K562 (cell line): Measurements from ENCODE around the gene SERPINB2. TPM values are rescaled to one million over a fixed set of nuclear protein-coding genes. Genes with fewer than 3 reads are reported as not detected.

ENCODE experiments used
- ATAC-seq: fragments of 200-7000 bp; cut with Tn5 transposase; 3 replicates; pipeline ENCODE4 v1.9.1; 2020; ENCODE audit warnings: moderate library complexity
- BruUV-seq: library from RNA; stranded (reverse); fragments of 400-500 nt; replicated peaks from 2 replicates; lab custom pipeline; 2021; lab: Mats Ljungman, UMichigan
- CTCF ChIA-PET: fragments of 300-600 bp; formaldehyde crosslinking; extraction: SDS; loops from one replicate; lab custom pipeline; 2021; ENCODE audit warnings: low intra/inter-chr PET ratio; lab: Yijun Ruan, JAX
- POLR2A ChIA-PET: fragments of 300-600, 350-650 bp; sonication (Branson Sonifier 250); formaldehyde crosslinking; extraction: SDS; loops from one replicate; lab custom pipeline; 2021; ENCODE audit warnings: antibody characterized with exemption, inconsistent platforms; lab: Yijun Ruan, JAX
- DNase-seq, 4 experiments: peaks; one replicate each; pipeline versions ENCODE4 v3.0.0 to v3.0.0-alpha.2; 2011 to 2018; ENCODE audit warnings: low spot score in 3 of 4, mixed read lengths in 3 of 4; ENCODE audit errors: extremely low read depth in 1 of 4
- FAIRE-seq: peaks from 2 replicates; lab custom pipeline; 2011; peaks lifted over from hg19 to GRCh38; lab: Jason Lieb, UNC
- H2AFZ ChIP-seq: 2 replicates; pipeline ENCODE4 v1.6.0; 2011; ENCODE audit warnings: low read depth, low read length, control low read depth, inconsistent platforms
- H3K27ac ChIP-seq: fragments of 200-600 bp; 3 replicates; pipeline ENCODE4 v1.8.0; 2011; ENCODE audit warnings: low read depth, mild to moderate bottlenecking, control low read depth, inconsistent platforms, low read length, moderate library complexity, mixed read lengths; ENCODE audit errors: extremely low read depth
- H3K27me3 ChIP-seq, 2 experiments: fragments of 300-600 bp in 1 of 2; 2 replicates in 1 of 2; 3 replicates in 1 of 2; pipeline versions ENCODE4 v1.6.0 to v1.8.0; 2011; ENCODE audit warnings: inconsistent platforms in 2 of 2, low read length in 2 of 2, mild to moderate bottlenecking in 1 of 2, mixed read lengths in 1 of 2, moderate library complexity in 1 of 2; ENCODE audit not compliant: control insufficient read depth in 2 of 2, insufficient read depth in 2 of 2
- H3K36me3 ChIP-seq: fragments of 300-600 bp; 3 replicates; pipeline ENCODE4 v1.8.0; 2011; ENCODE audit warnings: mild to moderate bottlenecking, low read length, inconsistent platforms; ENCODE audit not compliant: control insufficient read depth, insufficient read depth
- H3K4me1 ChIP-seq, 2 experiments: fragments of 200-600 bp in 1 of 2; replicated peaks in 1 of 2; 2 replicates in 1 of 2; 3 replicates in 1 of 2; pipeline versions ENCODE4 v1.5.1 to v1.8.0; 2011; ENCODE audit warnings: inconsistent platforms in 2 of 2, low read length in 2 of 2, mild to moderate bottlenecking in 1 of 2, mixed read lengths in 1 of 2, moderate library complexity in 1 of 2; ENCODE audit not compliant: control insufficient read depth in 2 of 2, insufficient read depth in 2 of 2
- H3K4me2 ChIP-seq: 2 replicates; pipeline ENCODE4 v1.6.1; 2011; ENCODE audit warnings: low read length, control low read depth, inconsistent platforms, mixed read lengths; ENCODE audit not compliant: insufficient read depth
- H3K4me3 ChIP-seq: fragments of 200-600 bp; sonication (generic), shearing (Covaris generic); 2 replicates; pipeline ENCODE4 v1.5.1; 2016; ENCODE audit warnings: control low read depth, inconsistent platforms
- H3K79me2 ChIP-seq: fragments of 200-600 bp; 3 replicates; pipeline ENCODE4 v1.8.0; 2011; ENCODE audit warnings: low read length, inconsistent platforms; ENCODE audit not compliant: control insufficient read depth, insufficient read depth
- H3K9ac ChIP-seq, 2 experiments: 2 replicates each; pipeline versions ENCODE4 v1.6.0 to v1.6.1; 2011; ENCODE audit warnings: low read depth in 2 of 2, low read length in 2 of 2, control low read depth in 1 of 2, inconsistent platforms in 1 of 2, mild to moderate bottlenecking in 1 of 2, mixed read lengths in 1 of 2; ENCODE audit not compliant: insufficient read depth in 1 of 2
- H3K9me1 ChIP-seq: one replicate; pipeline ENCODE4 v1.6.0; 2011; ENCODE audit warnings: inconsistent platforms, mild to moderate bottlenecking, low read length, moderate library complexity; ENCODE audit not compliant: control insufficient read depth, insufficient read depth
- H3K9me3 ChIP-seq: replicated peaks from 2 replicates; pipeline ENCODE4 v1.5.1; 2011; ENCODE audit warnings: low read depth, low read length, inconsistent platforms; ENCODE audit not compliant: control insufficient read depth, insufficient read depth
- H4K20me1 ChIP-seq: replicated peaks from 2 replicates; pipeline ENCODE4 v1.6.1; 2011; ENCODE audit warnings: low read length, inconsistent platforms, mixed read lengths; ENCODE audit not compliant: control insufficient read depth, insufficient read depth
- BHLHE40 ChIP-seq: IDR thresholded peaks from 2 replicates; pipeline ENCODE4 v1.6.1; 2011; ENCODE audit warnings: low read length, improper control_type of control experiment
- CXXC5 ChIP-seq: fragments of 250-450 bp; sonication (Bioruptor Pico); IDR thresholded peaks from 2 replicates; pipeline ENCODE4 v1.8.0; 2022; ENCODE audit warnings: inconsistent platforms, mild to moderate bottlenecking, moderate library complexity
- FOS ChIP-seq: IDR thresholded peaks from 3 replicates; pipeline ENCODE4 v1.6.1; 2011; ENCODE audit not compliant: insufficient read length; ENCODE audit errors: extremely low read depth
- KHSRP ChIP-seq: fragments of 450-650 bp; IDR thresholded peaks from 2 replicates; pipeline ENCODE4 v1.6.1; 2017
- MEIS2 ChIP-seq: fragments of 450-650 bp; IDR thresholded peaks from 2 replicates; pipeline ENCODE4 v1.6.1; 2014; ENCODE audit warnings: mild to moderate bottlenecking; ENCODE audit not compliant: partially characterized antibody
- MTF1 ChIP-seq: fragments of 250-450 bp; sonication (Bioruptor Pico); IDR thresholded peaks from 2 replicates; pipeline ENCODE4 v1.9.0; 2021; ENCODE audit warnings: moderate library complexity, mild to moderate bottlenecking, inconsistent platforms, borderline replicate concordance
- PTTG1 ChIP-seq: fragments of 450-650 bp; IDR thresholded peaks from 2 replicates; pipeline ENCODE4 v1.6.1; 2016; ENCODE audit warnings: low read depth, mild to moderate bottlenecking, missing genetic modification characterization, missing compliant biosample characterization
- SFPQ ChIP-seq: fragments of 200-400 bp; formaldehyde crosslinking; IDR thresholded peaks from 2 replicates; pipeline ENCODE4 v1.6.1; 2017; ENCODE audit warnings: mild to moderate bottlenecking, low read depth, low read length, moderate library complexity
- SMARCC2 ChIP-seq: fragments of 450-650 bp; IDR thresholded peaks from 2 replicates; pipeline ENCODE4 v1.6.1; 2017; ENCODE audit warnings: antibody characterized with exemption, moderate library complexity, mild to moderate bottlenecking, low read depth
- TAF1 ChIP-seq: IDR thresholded peaks from 2 replicates; pipeline ENCODE4 v1.6.1; 2011; ENCODE audit warnings: mild to moderate bottlenecking, low read length, moderate library complexity; ENCODE audit not compliant: insufficient read depth, control insufficient read depth, severe bottlenecking; ENCODE audit errors: extremely low read depth
- UBTF ChIP-seq, 2 experiments: IDR thresholded peaks; 2 replicates each; pipeline ENCODE4 v1.6.1; 2012; ENCODE audit warnings: improper control_type of control experiment in 2 of 2, low read depth in 2 of 2, low read length in 2 of 2, borderline replicate concordance in 1 of 2
- ZFP1 ChIP-seq: fragments of 450-650 bp; formaldehyde crosslinking; IDR thresholded peaks from 2 replicates; pipeline ENCODE4 v1.4.0; 2020; ENCODE audit warnings: mild to moderate bottlenecking, mixed read lengths
- ZNF175 ChIP-seq: fragments of 200-800 bp; sonication (Bioruptor generic); IDR thresholded peaks from 2 replicates; pipeline ENCODE4 v1.6.1; 2016; ENCODE audit warnings: low read depth, mild to moderate bottlenecking, missing genetic modification characterization, missing compliant biosample characterization
- ZNF23 ChIP-seq: fragments of 250-450 bp; sonication (Bioruptor Pico); IDR thresholded peaks from 2 replicates; pipeline ENCODE4 v1.4.0; 2020; ENCODE audit warnings: mild to moderate bottlenecking
- ZNF583 ChIP-seq: fragments of 250-450 bp; sonication (Bioruptor Pico); IDR thresholded peaks from 2 replicates; pipeline ENCODE4 v1.4.0; 2020
- WGBS: fragments of 100-300 bp; shearing (Covaris generic); methylation state at CpG from one replicate; pipeline ENCODE4 v1.1.6; 2016; ENCODE audit warnings: low coverage, mixed read lengths; ENCODE audit not compliant: insufficient coverage; ENCODE audit errors: missing lambda C conversion rate; 5-methylcytosine and 5-hydroxymethylcytosine counted together
- in situ Hi-C: fragments of 300-500 bp; cut with MboI; formaldehyde crosslinking; loops from 4 replicates; pipeline ENCODE4 v1.15.0; 2018; ENCODE audit warnings: inconsistent platforms, mixed read lengths
- intact Hi-C: fragments of 100-400 bp; cut with micrococcal nuclease; formaldehyde crosslinking; loops from 2 replicates; pipeline ENCODE4 v1.14.2; 2022
- polyA plus RNA-seq, 8 experiments: library from polyadenylated mRNA; depleted of rRNA in 4 of 8; stranded (reverse) in 5 of 8; unstranded in 3 of 8; fragments of >200 nt; fragmentation: Nextera tagmentation in 2 of 8; fragmentation: Illumina TruSeq in 1 of 8; extraction: Ambion mirVana in 2 of 8; extraction: Trizol in 1 of 8; gene quantifications; 2 replicates each; pipeline versions ENCODE4 v1.2.1 to v1.2.3, GENCODE V29; 2011 to 2014; ENCODE audit warnings: inconsistent platforms in 1 of 8, missing spikeins in 1 of 8
- total RNA-seq, 7 experiments: library from RNA; depleted of rRNA in 6 of 7; stranded (reverse); fragments of >200 nt in 6 of 7; fragmentation: Illumina TruSeq in 2 of 7; extraction: Trizol in 2 of 7; gene quantifications; 2 replicates each; pipeline versions ENCODE4 v1.2.1 to v1.2.3, GENCODE V29; 2011 to 2021; ENCODE audit warnings: low replicate concordance in 1 of 7
- TF ChIP-seq, protein P1 (sequence below), 2 experiments: IDR thresholded peaks in 1 of 2; conservative IDR thresholded peaks in 1 of 2; 2 replicates each; pipeline ENCODE4 v1.6.1; 2016; ENCODE audit warnings: low read depth in 2 of 2, mild to moderate bottlenecking in 1 of 2, missing compliant biosample characterization in 1 of 2, missing genetic modification characterization in 1 of 2, moderate library complexity in 1 of 2

Gene SERPINB2
- total and polyA plus RNA-seq, 9 of the 15 experiments (the other 6 are each of a cell fraction or from before 2014, with no cell fraction given), result 0.03 to 0.13 (median 0.09) TPM; not detected in 5

DNA sequence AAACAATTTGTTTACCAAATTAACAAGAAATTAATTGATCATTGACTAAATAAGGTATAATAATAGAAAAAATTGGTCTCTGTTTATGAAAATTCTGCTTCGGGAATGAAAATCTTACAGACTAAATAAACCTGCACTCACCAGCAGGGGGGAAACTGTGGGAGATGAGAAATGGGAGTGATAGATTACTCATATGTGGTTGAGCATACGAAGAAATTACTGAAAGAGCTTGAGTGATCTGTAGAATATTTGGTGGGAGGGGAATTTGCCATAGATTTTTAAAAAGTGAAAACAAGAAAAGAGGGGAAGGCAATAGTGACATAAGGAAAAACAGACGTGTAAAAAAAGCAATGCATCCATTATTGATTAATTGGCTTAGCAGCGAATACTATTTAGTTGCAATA is 63.8 kb downstream of the SERPINB2 start:
- WGBS, result 7% methylated on average over 4 of the region's 4 CpGs
- POLR2A ChIA-PET, result no interaction called here

More for the DNA sequence above, 63.8 kb downstream of the SERPINB2 start:
- in situ Hi-C loops, result no loop called here
- Histone ChIP-seq H3K4me1 (peaks cover 0 to 7% of the 10 kb centered on the region in 2 experiments; a peak in 2 of 5 replicates), H2AFZ (no peak overlapping the region), H3K4me3 (no peak overlapping the region), H3K79me2 (no peaks in the 10 kb centered on the region), H3K36me3 (no peaks in the 10 kb centered on the region), H3K4me2 (no peak overlapping the region), H3K9ac (no peak overlapping the region), H3K27me3 (no peaks in the 10 kb centered on the region), H3K9me3 (no peaks in the 10 kb centered on the region), H3K9me1 (no peaks in the 10 kb centered on the region), H3K27ac (no peak overlapping the region), H4K20me1 (no peaks in the 10 kb centered on the region)
- FAIRE-seq, result no peak
- intact Hi-C loops, result no loop called here
- no peak for DNase-seq
- BruUV-seq, result no TSS peak
- no peak for ATAC-seq
- CTCF ChIA-PET, result no interaction called here
- TF ChIP-seq UBTF (IDR thresholded peaks at IDR 0.05; ENCODE audit: borderline replicate concordance in 1 of 2, low read depth in 2 of 2, low read length in 2 of 2), result no peak
- TF ChIP-seq BHLHE40, result no peak
- no peak for TF ChIP-seq ZNF175 (CRISPR knock-in tag)
- TF ChIP-seq SFPQ, result no peak
- TF ChIP-seq MTF1, result no peak
- TF ChIP-seq ZFP1, result no peak
- TF ChIP-seq, protein P1, sequence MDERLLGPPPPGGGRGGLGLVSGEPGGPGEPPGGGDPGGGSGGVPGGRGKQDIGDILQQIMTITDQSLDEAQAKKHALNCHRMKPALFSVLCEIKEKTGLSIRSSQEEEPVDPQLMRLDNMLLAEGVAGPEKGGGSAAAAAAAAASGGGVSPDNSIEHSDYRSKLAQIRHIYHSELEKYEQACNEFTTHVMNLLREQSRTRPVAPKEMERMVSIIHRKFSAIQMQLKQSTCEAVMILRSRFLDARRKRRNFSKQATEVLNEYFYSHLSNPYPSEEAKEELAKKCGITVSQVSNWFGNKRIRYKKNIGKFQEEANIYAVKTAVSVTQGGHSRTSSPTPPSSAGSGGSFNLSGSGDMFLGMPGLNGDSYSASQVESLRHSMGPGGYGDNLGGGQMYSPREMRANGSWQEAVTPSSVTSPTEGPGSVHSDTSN (CRISPR knock-in tag; IDR thresholded peaks at IDR 0.05; ENCODE audit: low read depth), result no peak
- TF ChIP-seq, protein P1 (tag; conservative IDR thresholded peaks at IDR 0.05; ENCODE audit: low read depth), result no peak
- no peak for TF ChIP-seq PTTG1
- TF ChIP-seq FOS, result no peak
- no peak for TF ChIP-seq CXXC5
- no peak for TF ChIP-seq ZNF23
- no peak for TF ChIP-seq SMARCC2
- TF ChIP-seq ZNF583 (CRISPR knock-in tag), result no peak
- no peak for TF ChIP-seq TAF1
- TF ChIP-seq KHSRP, result no peak
- TF ChIP-seq MEIS2, result no peak
